Upper lobe of left lung (tissue), 4 donors: ENCODE results near the gene SREBF1.

ENCODE experiments used
- EP300 ChIP-seq, 4 donors: sonication (generic); formaldehyde crosslinking; IDR thresholded peaks; one replicate each; pipeline ENCODE4 v1.5.1; 2017; ENCODE audit warnings: antibody characterized with exemption in 4 of 4, control low read depth in 2 of 4
- POLR2A ChIP-seq, 4 donors: fragments of 450-650 bp; IDR thresholded peaks; one replicate each; pipeline ENCODE4 v1.5.1; 2016 to 2017; ENCODE audit warnings: antibody characterized with exemption in 4 of 4, mild to moderate bottlenecking in 2 of 4
- POLR2AphosphoS5 ChIP-seq, 2 donors: sonication (generic); formaldehyde crosslinking; IDR thresholded peaks; one replicate each; pipeline ENCODE4 v1.5.1; 2017; ENCODE audit warnings: antibody characterized with exemption in 2 of 2
- TF ChIP-seq, protein P1 (sequence below), 6 experiments: fragments of 450-650 bp in 4 of 6; fragments of 200-600 bp in 2 of 6; sonication (generic) in 2 of 6; IDR thresholded peaks; one replicate each; pipeline ENCODE4 v1.5.1; 2016 to 2019; ENCODE audit warnings: antibody characterized with exemption in 6 of 6

GRCh38 chr17:17815062-17815406 lies 21.8 kb downstream of the SREBF1 start:
- TF ChIP-seq, protein P1, sequence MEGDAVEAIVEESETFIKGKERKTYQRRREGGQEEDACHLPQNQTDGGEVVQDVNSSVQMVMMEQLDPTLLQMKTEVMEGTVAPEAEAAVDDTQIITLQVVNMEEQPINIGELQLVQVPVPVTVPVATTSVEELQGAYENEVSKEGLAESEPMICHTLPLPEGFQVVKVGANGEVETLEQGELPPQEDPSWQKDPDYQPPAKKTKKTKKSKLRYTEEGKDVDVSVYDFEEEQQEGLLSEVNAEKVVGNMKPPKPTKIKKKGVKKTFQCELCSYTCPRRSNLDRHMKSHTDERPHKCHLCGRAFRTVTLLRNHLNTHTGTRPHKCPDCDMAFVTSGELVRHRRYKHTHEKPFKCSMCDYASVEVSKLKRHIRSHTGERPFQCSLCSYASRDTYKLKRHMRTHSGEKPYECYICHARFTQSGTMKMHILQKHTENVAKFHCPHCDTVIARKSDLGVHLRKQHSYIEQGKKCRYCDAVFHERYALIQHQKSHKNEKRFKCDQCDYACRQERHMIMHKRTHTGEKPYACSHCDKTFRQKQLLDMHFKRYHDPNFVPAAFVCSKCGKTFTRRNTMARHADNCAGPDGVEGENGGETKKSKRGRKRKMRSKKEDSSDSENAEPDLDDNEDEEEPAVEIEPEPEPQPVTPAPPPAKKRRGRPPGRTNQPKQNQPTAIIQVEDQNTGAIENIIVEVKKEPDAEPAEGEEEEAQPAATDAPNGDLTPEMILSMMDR (IDR thresholded peaks at IDR 0.05): no peak
- TF ChIP-seq POLR2A (IDR thresholded peaks at IDR 0.05): no peak
- no peak for TF ChIP-seq POLR2AphosphoS5 (IDR thresholded peaks at IDR 0.05)
- no peak for TF ChIP-seq EP300 (IDR thresholded peaks at IDR 0.05)
